Heart left ventricle (tissue), 13 donors: ENCODE measurements around the gene ELF3.
"Not testable (repeated sequence)": the region's sequence is repeated elsewhere in the genome, so short reads cannot be mapped to it uniquely, and the experiment has no call there.

Source experiments
- POLR2A ChIP-seq, 2 donors: fragments of 450-650 bp; IDR thresholded peaks; one replicate each; pipeline ENCODE4 v1.6.1; 2017; ENCODE audit warnings: antibody characterized with exemption in 2 of 2, mild to moderate bottlenecking in 2 of 2, moderate library complexity in 2 of 2
- TF ChIP-seq, protein P1 (sequence below), 12 donors: fragments of 200-600 bp; sonication (generic) in 4 of 12; IDR thresholded peaks; one replicate each; pipeline versions ENCODE4 v1.5.0 to v1.8.0; 2018 to 2022; ENCODE audit warnings: antibody characterized with exemption in 12 of 12, mild to moderate bottlenecking in 5 of 12
- donor health status: ischemic (EF 13 %, LVEDD 7.1; RV severe dilation, severe dysfunction).
- donor health status: DM: no; HTN: yes; CAD: no.
- donor health status: DM: no; HTN: no; CAD: no.
- donor health status: ischemic (EF 25% LVEDD 6.9; RV normal size, moderate dysfunction).
- donor health status: ischemic (EF 25% LVEDD 5.7; RV mildly dilated, moderate dysfunction).
- donor health status: ischemic (EF 35%, LVEDD 5.7; RV mildly dilated, moderate dysfunction).
- donor health status: nonischemic (EF 11% LVEDD 7.7; RV severe dilation, severe dysfunction).
- donor health status: DM: yes; HTN: yes; CAD: no.
- donor health status: PGD.
- donor health status: ischemic (EF 29% LVEDD 5.4; RV normal size, mild dysfunction).
- donor health status: nonischemic (EF 23%, LVEDD 6.1; RV moderate dilation, normal function).

DNA sequence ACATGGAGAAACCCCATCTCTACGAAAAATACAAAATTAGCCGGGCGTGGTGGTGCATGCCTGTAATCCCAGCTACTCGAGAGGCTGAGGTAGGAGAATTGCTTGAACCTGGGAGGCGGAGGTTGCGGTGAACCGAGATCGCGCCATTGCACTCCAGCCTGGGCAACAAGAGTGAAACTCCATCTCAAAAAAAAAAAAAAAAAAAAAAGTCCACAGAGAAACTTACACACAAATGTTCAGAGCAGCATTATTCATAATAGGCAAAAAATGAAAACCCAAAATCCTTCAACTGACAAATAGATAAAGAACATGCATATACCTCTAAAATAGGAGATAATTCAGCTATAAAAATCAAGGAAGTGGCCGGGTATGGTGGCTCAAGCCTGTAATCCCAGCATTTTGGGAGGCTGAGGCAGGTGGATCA, 54.5 kb downstream of the ELF3 start:
- TF ChIP-seq, protein P1, sequence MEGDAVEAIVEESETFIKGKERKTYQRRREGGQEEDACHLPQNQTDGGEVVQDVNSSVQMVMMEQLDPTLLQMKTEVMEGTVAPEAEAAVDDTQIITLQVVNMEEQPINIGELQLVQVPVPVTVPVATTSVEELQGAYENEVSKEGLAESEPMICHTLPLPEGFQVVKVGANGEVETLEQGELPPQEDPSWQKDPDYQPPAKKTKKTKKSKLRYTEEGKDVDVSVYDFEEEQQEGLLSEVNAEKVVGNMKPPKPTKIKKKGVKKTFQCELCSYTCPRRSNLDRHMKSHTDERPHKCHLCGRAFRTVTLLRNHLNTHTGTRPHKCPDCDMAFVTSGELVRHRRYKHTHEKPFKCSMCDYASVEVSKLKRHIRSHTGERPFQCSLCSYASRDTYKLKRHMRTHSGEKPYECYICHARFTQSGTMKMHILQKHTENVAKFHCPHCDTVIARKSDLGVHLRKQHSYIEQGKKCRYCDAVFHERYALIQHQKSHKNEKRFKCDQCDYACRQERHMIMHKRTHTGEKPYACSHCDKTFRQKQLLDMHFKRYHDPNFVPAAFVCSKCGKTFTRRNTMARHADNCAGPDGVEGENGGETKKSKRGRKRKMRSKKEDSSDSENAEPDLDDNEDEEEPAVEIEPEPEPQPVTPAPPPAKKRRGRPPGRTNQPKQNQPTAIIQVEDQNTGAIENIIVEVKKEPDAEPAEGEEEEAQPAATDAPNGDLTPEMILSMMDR (IDR thresholded peaks at IDR 0.05): not testable (repeated sequence)
- TF ChIP-seq POLR2A (IDR thresholded peaks at IDR 0.05): not testable (repeated sequence)
